ENCODE results near the gene BRD1. TPM values are rescaled to one million over a fixed set of nuclear protein-coding genes. Genes with fewer than 3 reads are reported as not detected.
"Not testable (repeated sequence)": the region's sequence is repeated elsewhere in the genome, so short reads cannot be mapped to it uniquely, and the experiment has no call there.

Gene BRD1
- polyA plus RNA-seq, 4 donors: 34.1 to 46.0 (median 35.2) TPM

- DNase-seq (ENCODE audit: low read depth in 4 of 4, low spot score in 3 of 4): no peak
Observed at GRCh38 chr22:49785841-49786471, 41.7 kb downstream of the BRD1 start.

GRCh38 chr22:49785046-49785521 lies 42.6 kb downstream of the BRD1 start:
- DNase-seq (ENCODE audit: low read depth in 4 of 4, low spot score in 3 of 4): no peak

- no peak for DNase-seq (ENCODE audit: low read depth in 4 of 4, low spot score in 3 of 4)
Observed at GRCh38 chr22:49784630-49784971, 43.1 kb downstream of the BRD1 start.

DNA sequence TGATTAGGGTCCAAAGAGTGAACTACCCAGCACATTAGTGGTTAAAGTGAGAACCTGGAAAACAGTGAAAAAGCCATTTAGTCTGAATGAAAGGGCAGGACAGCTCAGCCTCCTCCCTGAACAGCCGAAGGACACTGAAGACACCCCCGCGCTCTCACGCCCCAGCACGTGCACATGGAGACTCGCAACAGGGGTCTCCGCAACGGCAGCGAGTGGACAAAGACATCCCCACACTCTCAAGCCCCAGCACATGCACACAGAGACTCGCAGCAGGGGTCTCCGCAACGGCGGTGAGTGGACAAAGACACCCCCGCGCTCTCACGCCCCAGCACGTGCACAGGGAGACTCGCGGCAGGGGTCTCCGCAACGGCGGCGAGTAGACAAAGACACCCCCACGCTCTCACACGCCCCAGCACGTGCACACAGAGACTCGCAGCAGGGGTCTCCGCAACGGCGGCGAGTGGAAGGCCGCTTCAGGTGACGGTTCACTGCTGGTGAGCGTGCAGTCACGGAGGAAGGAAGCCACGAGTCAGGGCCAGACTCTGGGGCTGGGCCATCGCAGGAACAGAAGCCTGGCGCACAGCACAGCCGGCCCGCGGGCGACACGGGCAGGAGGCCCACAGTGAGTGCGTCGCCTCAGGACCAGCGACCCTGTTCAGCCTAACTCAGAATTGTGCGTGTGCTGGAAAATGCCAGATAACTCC lies 43.6 kb downstream of the BRD1 start:
- DNase-seq (ENCODE audit: low read depth in 4 of 4, low spot score in 3 of 4): no peak

DNA sequence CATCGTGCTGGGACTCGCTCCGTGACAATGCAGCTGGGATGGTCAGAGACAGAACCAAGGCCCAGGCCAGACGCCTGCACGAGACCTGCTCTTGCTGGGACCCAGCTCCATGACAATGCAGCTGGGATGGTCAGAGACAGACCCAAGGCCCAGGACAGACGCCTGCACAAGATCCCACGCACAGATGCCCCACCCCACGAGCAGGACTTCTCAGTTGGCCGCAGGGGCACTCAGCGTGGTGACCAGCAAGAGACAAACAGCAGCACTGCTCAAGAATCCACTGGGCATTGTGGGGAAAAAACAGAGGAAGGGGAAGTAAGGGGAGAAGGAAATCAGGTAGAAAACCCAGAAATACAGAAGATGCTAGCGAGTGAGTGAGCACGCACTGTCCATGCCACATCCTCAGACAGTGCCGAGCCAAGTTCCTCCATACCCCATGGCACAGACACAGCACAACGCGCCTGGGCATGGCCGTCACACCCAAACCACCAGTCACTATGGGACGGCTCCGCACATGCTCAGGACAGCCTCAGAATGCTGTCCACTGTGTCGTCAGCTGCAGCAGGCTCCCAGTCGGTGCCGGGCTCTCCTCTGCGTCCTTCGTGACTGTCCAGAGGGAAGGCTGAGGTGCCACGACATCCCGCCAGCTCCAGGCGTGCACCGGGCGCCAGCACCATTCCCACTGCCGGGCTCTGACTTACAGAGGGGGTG lies 44.5 kb downstream of the BRD1 start:
- no peak for DNase-seq (ENCODE audit: low read depth in 4 of 4, low spot score in 3 of 4)

- not testable (repeated sequence) for DNase-seq (ENCODE audit: low read depth in 4 of 4, low spot score in 3 of 4)
Observed at GRCh38 chr22:49781886-49782285, 45.8 kb downstream of the BRD1 start.

DNA sequence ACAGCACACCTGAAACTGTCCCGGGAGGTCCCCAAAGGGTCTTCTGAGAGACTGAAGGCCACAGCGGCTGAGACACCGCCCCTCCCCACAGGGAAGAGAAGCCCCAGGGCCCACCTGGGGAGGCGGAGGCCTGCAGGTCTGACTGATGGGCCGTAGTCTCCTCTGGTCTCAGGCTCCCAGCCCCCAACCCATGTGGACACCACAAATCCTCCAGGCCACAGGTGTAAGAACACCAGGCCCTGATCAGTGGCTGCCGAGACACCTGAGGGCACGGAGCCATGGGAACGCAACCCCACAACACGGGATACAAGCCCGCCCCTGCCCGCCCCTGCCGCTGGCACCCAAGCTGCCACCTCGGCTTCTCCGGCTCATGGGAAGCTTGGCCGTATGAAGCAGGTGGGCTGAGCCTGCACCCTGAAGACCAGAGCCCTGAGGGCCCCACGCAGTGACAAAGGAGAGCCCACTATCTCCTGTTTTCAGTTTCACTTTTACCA lies 46.3 kb downstream of the BRD1 start:
- DNase-seq (ENCODE audit: low read depth in 4 of 4, low spot score in 3 of 4): no peak

GRCh38 chr22:49780698-49781288 lies 46.9 kb downstream of the BRD1 start:
- DNase-seq (ENCODE audit: low read depth in 4 of 4, low spot score in 3 of 4): no peak

DNA sequence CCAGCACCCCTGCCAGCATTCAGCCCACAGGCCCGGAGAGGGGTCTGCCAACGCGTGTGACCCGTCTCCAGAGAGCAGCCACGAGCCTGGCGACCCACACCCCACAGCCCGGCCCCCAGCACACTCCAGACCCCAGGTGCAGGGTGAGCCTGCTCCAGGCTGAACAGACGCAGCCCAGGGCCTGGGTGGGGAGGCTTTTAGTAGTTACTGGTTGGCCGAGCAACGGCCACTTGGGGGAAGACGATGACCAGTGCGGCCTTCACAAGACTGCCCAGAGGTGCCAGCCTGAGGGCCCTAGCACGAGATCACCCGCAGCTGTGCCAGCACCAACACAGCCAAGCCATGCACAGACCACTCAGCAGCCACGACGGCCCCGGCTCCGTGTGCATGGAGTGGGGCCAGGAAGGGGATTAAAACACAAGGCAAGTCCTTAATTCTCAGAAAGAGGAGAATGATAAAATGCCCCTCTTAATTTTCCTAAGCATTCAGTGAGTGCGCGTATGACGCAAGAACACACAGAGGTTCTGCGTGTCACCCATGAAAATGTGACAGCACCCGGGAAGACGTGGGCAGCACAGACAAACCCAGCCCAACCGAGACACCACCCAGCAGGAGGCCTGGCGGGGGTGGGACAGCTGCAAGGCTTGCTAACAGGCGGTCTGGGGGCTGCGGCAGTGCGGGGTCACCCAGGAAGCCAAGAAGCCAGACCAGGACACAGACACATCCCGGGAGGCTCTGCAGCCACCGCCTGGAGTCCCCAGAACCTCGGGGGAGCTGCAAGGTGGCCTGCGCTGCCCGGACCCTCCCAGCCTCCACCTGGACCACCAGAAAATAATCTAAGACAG lies 47.6 kb downstream of the BRD1 start:
- no peak for DNase-seq (ENCODE audit: low read depth in 4 of 4, low spot score in 3 of 4)

GRCh38 chr22:49779211-49779610 lies 48.5 kb downstream of the BRD1 start:
- DNase-seq (ENCODE audit: low read depth in 4 of 4, low spot score in 3 of 4): no peak

GRCh38 chr22:49777569-49778249 lies 50.0 kb downstream of the BRD1 start:
- no peak for DNase-seq (ENCODE audit: low read depth in 4 of 4, low spot score in 3 of 4)

GRCh38 chr22:49776891-49777290 lies 50.8 kb downstream of the BRD1 start:
- DNase-seq (ENCODE audit: low read depth in 4 of 4, low spot score in 3 of 4): no peak

GRCh38 chr22:49775867-49776511 lies 51.7 kb downstream of the BRD1 start:
- no peak for DNase-seq (ENCODE audit: low read depth in 4 of 4, low spot score in 3 of 4)

GRCh38 chr22:49775191-49775866 lies 52.3 kb downstream of the BRD1 start:
- DNase-seq (ENCODE audit: low read depth in 4 of 4, low spot score in 3 of 4): no peak

DNA sequence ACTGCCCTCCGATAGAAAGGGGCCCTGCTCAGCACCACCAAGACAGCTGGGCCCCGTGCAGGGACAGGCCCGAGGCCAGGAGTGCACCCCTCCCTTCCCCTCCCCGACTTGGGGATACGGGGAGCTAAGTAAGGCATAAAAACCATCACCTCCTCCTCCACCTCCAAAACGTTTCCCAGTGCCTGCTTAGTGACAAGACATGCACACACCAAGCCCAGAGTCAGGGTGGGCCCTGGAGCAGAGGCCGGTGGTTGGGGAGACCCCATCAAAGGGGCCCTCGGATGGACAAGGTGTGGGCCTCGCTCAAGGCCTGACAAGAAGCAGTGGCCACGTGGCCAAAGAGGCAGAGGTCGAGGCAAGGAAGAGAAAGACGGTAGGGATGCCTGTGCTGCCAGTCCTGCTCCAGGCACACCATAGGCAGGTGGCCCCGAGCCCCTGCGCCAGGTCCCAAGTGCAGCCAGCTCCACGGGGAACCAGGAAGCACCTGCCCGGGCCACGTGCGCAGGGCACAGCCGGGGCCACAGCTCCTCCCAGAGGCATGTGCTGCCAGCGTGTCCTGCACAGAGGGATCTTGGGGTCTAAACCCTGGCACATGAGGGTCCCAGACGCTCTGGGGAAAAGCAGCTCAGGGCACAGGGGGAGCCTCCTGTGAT lies 53.0 kb downstream of the BRD1 start:
- no peak for DNase-seq (ENCODE audit: low read depth in 4 of 4, low spot score in 3 of 4)

DNA sequence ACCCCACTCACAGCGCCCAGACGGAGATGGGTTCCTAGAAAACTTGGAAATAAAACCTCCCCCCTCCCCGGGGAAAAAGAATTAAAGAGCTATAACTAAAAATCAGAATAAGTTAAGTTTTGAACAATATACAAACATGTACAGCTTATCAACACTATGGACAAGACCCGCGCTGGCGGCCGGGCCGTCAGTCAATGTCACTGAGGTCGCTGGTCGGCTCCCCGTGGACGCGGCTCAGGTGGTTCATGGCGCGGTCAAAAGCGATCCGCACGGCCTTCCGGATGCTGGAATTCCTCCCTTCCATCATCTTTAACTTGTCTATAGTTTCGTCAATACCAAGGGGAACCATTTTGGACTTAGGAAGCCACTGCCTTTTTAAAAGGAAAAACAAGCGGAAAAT lies 53.6 kb downstream of the BRD1 start:
- DNase-seq (ENCODE audit: low read depth in 4 of 4, low spot score in 3 of 4): no peak

GRCh38 chr22:49773531-49773930 lies 54.1 kb downstream of the BRD1 start:
- no peak for DNase-seq (ENCODE audit: low read depth in 4 of 4, low spot score in 3 of 4)

DNA sequence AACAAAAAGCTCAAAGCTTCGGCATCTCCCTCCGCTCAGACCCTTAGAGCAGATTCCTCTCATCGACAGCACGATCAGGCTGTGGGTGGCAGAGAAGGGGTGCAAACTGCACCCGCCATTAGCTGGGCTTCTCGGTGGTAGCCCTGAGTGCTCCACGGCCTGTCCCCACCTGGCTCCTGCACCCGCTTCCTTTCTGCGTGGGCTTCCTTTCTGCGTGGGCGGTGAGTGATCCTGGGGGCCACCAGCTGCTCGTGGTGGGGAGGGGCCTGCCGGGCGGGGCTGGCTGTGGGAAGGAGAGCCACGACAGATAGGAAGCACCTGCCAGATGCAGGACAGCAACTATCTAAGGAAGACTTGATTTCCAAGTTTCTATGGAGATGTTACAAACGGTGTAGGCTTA lies 55.0 kb downstream of the BRD1 start:
- no peak for DNase-seq (ENCODE audit: low read depth in 4 of 4, low spot score in 3 of 4)

All from left renal pelvis (tissue), 4 donors.